Activated T-helper 17 cell treated with anti-CD3 and anti-CD28 coated beads, Interleukin-2, amount 50 U/mL, for 72 hours (primary cell): ENCODE results near the gene NDUFAF2. TPM values are rescaled to one million over a fixed set of nuclear protein-coding genes. Genes with fewer than 3 reads are reported as not detected.
"Not testable (repeated sequence)": the region's sequence is repeated elsewhere in the genome, so short reads cannot be mapped to it uniquely, and the experiment has no call there.

Experiments
- ATAC-seq: fragments of 150-1000 bp; cut with Tn5 transposase; replicated peaks from 2 replicates; pipeline ENCODE4 v1.10.0; 2021; ENCODE audit warnings: mild to moderate bottlenecking, moderate library complexity
- H3K27ac Mint-ChIP-seq: one replicate; pipeline ENCODE4 v1.8.0; 2022; ENCODE audit warnings: mixed read lengths
- H3K27me3 Mint-ChIP-seq: one replicate; pipeline ENCODE4 v1.8.0; 2022; ENCODE audit warnings: mixed read lengths
- H3K36me3 Mint-ChIP-seq: one replicate; pipeline ENCODE4 v1.8.0; 2022; ENCODE audit warnings: low read depth, mild to moderate bottlenecking, mixed read lengths
- H3K4me1 Mint-ChIP-seq: one replicate; pipeline ENCODE4 v1.8.0; 2022; ENCODE audit warnings: mixed read lengths
- H3K4me3 Mint-ChIP-seq: one replicate; pipeline ENCODE4 v1.8.0; 2022; ENCODE audit warnings: mild to moderate bottlenecking, mixed read lengths
- H3K9me3 Mint-ChIP-seq: one replicate; pipeline ENCODE4 v1.8.0; 2022; ENCODE audit warnings: mixed read lengths
- total RNA-seq, 2 donors: library from RNA; stranded (reverse); gene quantifications; one replicate each; pipeline ENCODE4 v1.2.3, GENCODE V29; 2022

The NDUFAF2 gene
- total RNA-seq, 2 donors from 2014 or later: 13.6 to 30.4 TPM

GRCh38 chr5:61177070-61177469 lies 232.1 kb downstream of the NDUFAF2 start:
- no peak for ATAC-seq
- H3K4me3 Mint-ChIP-seq: no peak overlapping the region
- no peaks in the 10 kb centered on the region for H3K9me3 Mint-ChIP-seq
- H3K4me1 Mint-ChIP-seq: no peaks in the 10 kb centered on the region
- H3K27me3 Mint-ChIP-seq: peaks cover 6% of the 10 kb centered on the region
- H3K27ac Mint-ChIP-seq: no peak overlapping the region
- no peaks in the 10 kb centered on the region for H3K36me3 Mint-ChIP-seq

GRCh38 chr5:61177716-61178115 lies 232.7 kb downstream of the NDUFAF2 start:
- H3K9me3 Mint-ChIP-seq: no peaks in the 10 kb centered on the region
- no peak overlapping the region for H3K4me3 Mint-ChIP-seq
- no peak for ATAC-seq

GRCh38 chr5:61178702-61179101 lies 233.7 kb downstream of the NDUFAF2 start:
- H3K4me1 Mint-ChIP-seq: no peaks in the 10 kb centered on the region
- no peak overlapping the region for H3K27ac Mint-ChIP-seq
- no peaks in the 10 kb centered on the region for H3K9me3 Mint-ChIP-seq
- no peak overlapping the region for H3K4me3 Mint-ChIP-seq
- H3K36me3 Mint-ChIP-seq: no peaks in the 10 kb centered on the region
- ATAC-seq: no peak
- peaks cover 6% of the 10 kb centered on the region for H3K27me3 Mint-ChIP-seq

More at GRCh38 chr5:61177716-61178115, 232.7 kb downstream of the NDUFAF2 start:
- H3K27me3 Mint-ChIP-seq: peaks cover 6% of the 10 kb centered on the region
- no peaks in the 10 kb centered on the region for H3K4me1 Mint-ChIP-seq
- H3K36me3 Mint-ChIP-seq: no peaks in the 10 kb centered on the region
- H3K27ac Mint-ChIP-seq: no peak overlapping the region

- H3K9me3 Mint-ChIP-seq: no peaks in the 10 kb centered on the region
- no peaks in the 10 kb centered on the region for H3K4me1 Mint-ChIP-seq
- H3K4me3 Mint-ChIP-seq: no peak overlapping the region
- H3K27ac Mint-ChIP-seq: no peak overlapping the region
- H3K27me3 Mint-ChIP-seq: peaks cover 6% of the 10 kb centered on the region
- no peak for ATAC-seq
- no peaks in the 10 kb centered on the region for H3K36me3 Mint-ChIP-seq
Observed at GRCh38 chr5:61180886-61181285, 235.9 kb downstream of the NDUFAF2 start.

- no peak overlapping the region for H3K4me3 Mint-ChIP-seq
- no peaks in the 10 kb centered on the region for H3K4me1 Mint-ChIP-seq
- no peaks in the 10 kb centered on the region for H3K36me3 Mint-ChIP-seq
- H3K27me3 Mint-ChIP-seq: peaks cover 11% of the 10 kb centered on the region
- H3K27ac Mint-ChIP-seq: no peak overlapping the region
- ATAC-seq: no peak
- H3K9me3 Mint-ChIP-seq: no peaks in the 10 kb centered on the region
Observed at GRCh38 chr5:61182449-61182848, 237.4 kb downstream of the NDUFAF2 start.

GRCh38 chr5:61183538-61183937 lies 238.5 kb downstream of the NDUFAF2 start:
- Mint-ChIP-seq H3K9me3 (no peaks in the 10 kb centered on the region), H3K36me3 (no peaks in the 10 kb centered on the region), H3K27ac (no peak overlapping the region), H3K4me3 (no peak overlapping the region), H3K4me1 (no peaks in the 10 kb centered on the region), H3K27me3 (peaks cover 12% of the 10 kb centered on the region)
- ATAC-seq: no peak

- Mint-ChIP-seq H3K4me3 (no peak overlapping the region), H3K27me3 (peaks cover 9% of the 10 kb centered on the region), H3K27ac (no peak overlapping the region), H3K36me3 (no peaks in the 10 kb centered on the region), H3K4me1 (no peaks in the 10 kb centered on the region), H3K9me3 (no peaks in the 10 kb centered on the region)
- ATAC-seq: no peak
Observed at GRCh38 chr5:61184708-61185107, 239.7 kb downstream of the NDUFAF2 start.

- Mint-ChIP-seq H3K27ac (no peak overlapping the region), H3K36me3 (no peaks in the 10 kb centered on the region), H3K27me3 (peaks cover 12% of the 10 kb centered on the region), H3K9me3 (no peaks in the 10 kb centered on the region), H3K4me3 (no peak overlapping the region), H3K4me1 (no peaks in the 10 kb centered on the region)
- no peak for ATAC-seq
Observed at GRCh38 chr5:61186634-61187033, 241.6 kb downstream of the NDUFAF2 start.

GRCh38 chr5:61187352-61187751 lies 242.3 kb downstream of the NDUFAF2 start:
- H3K4me1 Mint-ChIP-seq, H3K9me3 Mint-ChIP-seq, H3K27ac Mint-ChIP-seq, H3K4me3 Mint-ChIP-seq, H3K36me3 Mint-ChIP-seq, ATAC-seq: not testable (repeated sequence)
- H3K27me3 Mint-ChIP-seq: peaks cover 12% of the 10 kb centered on the region

- H3K27me3 Mint-ChIP-seq: peaks cover 12% of the 10 kb centered on the region
- not testable (repeated sequence) for H3K27ac Mint-ChIP-seq, H3K9me3 Mint-ChIP-seq, H3K36me3 Mint-ChIP-seq, H3K4me3 Mint-ChIP-seq, ATAC-seq, H3K4me1 Mint-ChIP-seq
Observed at GRCh38 chr5:61187826-61188225, 242.8 kb downstream of the NDUFAF2 start.

- H3K27me3 Mint-ChIP-seq: peaks cover 31% of the 10 kb centered on the region
- H3K27ac Mint-ChIP-seq: no peak overlapping the region
- H3K4me1 Mint-ChIP-seq: no peaks in the 10 kb centered on the region
- H3K9me3 Mint-ChIP-seq: peaks cover 15% of the 10 kb centered on the region
- no peak for ATAC-seq
- peaks cover 6% of the 10 kb centered on the region for H3K36me3 Mint-ChIP-seq
- no peak overlapping the region for H3K4me3 Mint-ChIP-seq
Observed at GRCh38 chr5:61198606-61199005, 253.6 kb downstream of the NDUFAF2 start.

- no peak for ATAC-seq
- peaks cover 32% of the 10 kb centered on the region for H3K27me3 Mint-ChIP-seq
- H3K4me3 Mint-ChIP-seq: no peak overlapping the region
- H3K4me1 Mint-ChIP-seq: no peaks in the 10 kb centered on the region
- H3K27ac Mint-ChIP-seq: no peak overlapping the region
- peaks cover 15% of the 10 kb centered on the region for H3K9me3 Mint-ChIP-seq
- peaks cover 6% of the 10 kb centered on the region for H3K36me3 Mint-ChIP-seq
Observed at GRCh38 chr5:61200582-61201155, 255.7 kb downstream of the NDUFAF2 start.

- H3K9me3 Mint-ChIP-seq: peaks cover 15% of the 10 kb centered on the region
- peak; percentile 92 for ATAC-seq
- H3K27me3 Mint-ChIP-seq: peaks cover 36% of the 10 kb centered on the region
- H3K4me1 Mint-ChIP-seq: no peaks in the 10 kb centered on the region
- H3K27ac Mint-ChIP-seq: no peak overlapping the region
- no peak overlapping the region for H3K4me3 Mint-ChIP-seq
- H3K36me3 Mint-ChIP-seq: peaks cover 6% of the 10 kb centered on the region
Observed at GRCh38 chr5:61202213-61202612, 257.2 kb downstream of the NDUFAF2 start.
